ENCODE data around the gene SALL4. TPM values are rescaled to one million over a fixed set of nuclear protein-coding genes. Genes with fewer than 3 reads are reported as not detected.

SALL4 gene
- total and polyA plus RNA-seq, 2 donors (not counting 3 experiments of a cell fraction or from before 2014, with no cell fraction given): 1.3 to 1.9 TPM

GRCh38 chr20:51848346-51848745 lies 46.0 kb upstream of the SALL4 start:
- intact Hi-C loops (cut with micrococcal nuclease): no loop called here
- H3K9me3 ChIP-seq (replicated peaks; ENCODE audit: control insufficient read depth, insufficient read depth, low read length): no peaks in the 10 kb centered on the region
- H3K9ac ChIP-seq (replicated peaks; ENCODE audit: extremely low read depth, insufficient read depth, low read length): no peak overlapping the region
- DNase-seq (ENCODE audit: low read depth, low spot score) (no peak), FAIRE-seq (no peak)
- ChIA-PET CTCF (interaction anchor here (1.3 kb wide), 1 partner anchor 118 kb away, joined by 6 read pairs; no protein-coding TSS in a partner anchor), POLR2A (no interaction called here)
- no peak overlapping the region for H3K4me3 ChIP-seq (replicated peaks in 1 of 3; ENCODE audit: insufficient read depth in 1 of 3, low read depth in 1 of 3, low read length in 3 of 3)
- no peaks in the 10 kb centered on the region for H3K4me1 ChIP-seq (ENCODE audit: control insufficient read depth, extremely low read depth, insufficient read depth, low read length)
- dilution Hi-C loops (cut with MboI; ENCODE audit: extremely low pct_ligation_motif_present, low sequenced_read_pairs): no loop called here
- TF ChIP-seq GATA2 (IDR thresholded peaks at IDR 0.05; ENCODE audit: insufficient read depth, insufficient read length, low read depth, low read length) (no peak), CTCF (IDR thresholded peaks at IDR 0.05; ENCODE audit: extremely low read depth in 1 of 2, insufficient read depth in 1 of 2, low read depth in 1 of 2, low read length in 2 of 2) (no peak), POLR2AphosphoS5 (IDR thresholded peaks at IDR 0.05; ENCODE audit: insufficient read depth, low read depth, low read length) (no peak), MYC (IDR thresholded peaks at IDR 0.05; ENCODE audit: low read depth, low read length) (no peak), JUN (IDR thresholded peaks at IDR 0.05; ENCODE audit: borderline replicate concordance, insufficient read depth, insufficient read length, low read depth) (no peak), FOS (IDR thresholded peaks at IDR 0.05; ENCODE audit: borderline replicate concordance, insufficient read depth, low read length) (no peak), MAX (IDR thresholded peaks at IDR 0.05; ENCODE audit: insufficient read depth, insufficient read length) (no peak), EZH2 (IDR thresholded peaks at IDR 0.05; ENCODE audit: borderline replicate concordance, low read depth, low read length, severe bottlenecking) (no peak), POLR2A (IDR thresholded peaks at IDR 0.05; ENCODE audit: low read depth, low read length) (no peak)
- no peak overlapping the region for H2AFZ ChIP-seq (ENCODE audit: low read depth, low read length)
- H3K27me3 ChIP-seq (ENCODE audit: control insufficient read depth in 2 of 2, insufficient read depth in 2 of 2, low read length in 2 of 2): peaks cover 0 to 1% of the 10 kb centered on the region in 2 experiments
- no peak overlapping the region for H3K27ac ChIP-seq (ENCODE audit: insufficient read depth, low read depth, low read length)
- no TSS peak for BruUV-seq (replicated peaks)
- H3K4me2 ChIP-seq (ENCODE audit: insufficient read depth, low read length): no peak overlapping the region
- H3K79me2 ChIP-seq (ENCODE audit: control insufficient read depth, insufficient read depth, low read length): no peaks in the 10 kb centered on the region
- no peaks in the 10 kb centered on the region for H4K20me1 ChIP-seq (replicated peaks; ENCODE audit: control insufficient read depth, extremely low read depth, insufficient read depth, low read length)
- H3K36me3 ChIP-seq (ENCODE audit: control insufficient read depth in 2 of 2, extremely low read depth in 1 of 2, insufficient read depth in 2 of 2, low read length in 2 of 2): no peaks in the 10 kb centered on the region
- no peaks in the 10 kb centered on the region for H3K9me1 ChIP-seq (replicated peaks; ENCODE audit: control insufficient read depth, extremely low read depth, insufficient read depth, low read length)

Measured in endothelial cell of umbilical vein (primary cell).